Vagina (tissue), 2 donors: ENCODE measurements around the gene DLST. TPM values are rescaled to one million over a fixed set of nuclear protein-coding genes. Genes with fewer than 3 reads are reported as not detected.

Experiments used
- DNase-seq, 2 donors: peaks; one replicate each; pipeline ENCODE4 v3.0.0-alpha.2; 2017; ENCODE audit errors: extremely low spot score in 2 of 2
- H3K27ac ChIP-seq: fragments of 200-600 bp; sonication (generic); one replicate; pipeline ENCODE4 v1.5.1; 2019
- H3K27me3 ChIP-seq: fragments of 200-600 bp; sonication (generic); one replicate; pipeline ENCODE4 v1.5.1; 2019
- H3K36me3 ChIP-seq, 2 donors: fragments of 200-600 bp; sonication (generic); one replicate each; pipeline ENCODE4 v1.5.1; 2017 to 2019
- H3K4me1 ChIP-seq: fragments of 200-600 bp; sonication (generic); one replicate; pipeline ENCODE4 v1.5.1; 2019
- H3K4me3 ChIP-seq, 2 donors: fragments of 200-600 bp; sonication (generic); 1 replicate in 1 of 2; 2 replicates in 1 of 2; pipeline ENCODE4 v1.5.1; 2016 to 2019
- H3K9me3 ChIP-seq: fragments of 200-600 bp; sonication (generic); one replicate; pipeline ENCODE4 v1.5.1; 2019
- POLR2A ChIP-seq, 2 donors: fragments of 450-650 bp; IDR thresholded peaks; one replicate each; pipeline ENCODE4 v1.6.1; 2017; ENCODE audit warnings: antibody characterized with exemption in 2 of 2, mild to moderate bottlenecking in 2 of 2, moderate library complexity in 2 of 2
- POLR2AphosphoS5 ChIP-seq, 2 donors: sonication (generic); formaldehyde crosslinking; IDR thresholded peaks; one replicate each; pipeline ENCODE4 v1.9.0; 2017; ENCODE audit warnings: antibody characterized with exemption in 2 of 2, mild to moderate bottlenecking in 2 of 2, low read depth in 1 of 2; ENCODE audit not compliant: insufficient read depth in 1 of 2
- intact Hi-C: fragments of 100-400 bp; cut with DNase I; formaldehyde crosslinking; loops from one replicate; pipeline ENCODE4 v1.15.1; 2023
- total RNA-seq: library from RNA; depleted of rRNA; stranded (reverse); fragments of >200 nt; gene quantifications from one replicate; pipeline ENCODE4 v1.2.3, GENCODE V29; 2016
- TF ChIP-seq, protein P1 (sequence below), 3 experiments: fragments of 450-650 bp in 2 of 3; fragments of 200-600 bp in 1 of 3; sonication (generic) in 1 of 3; IDR thresholded peaks; one replicate each; pipeline ENCODE4 v1.5.1; 2017 to 2019; ENCODE audit warnings: antibody characterized with exemption in 3 of 3, mild to moderate bottlenecking in 2 of 3, moderate library complexity in 2 of 3

Gene DLST
- total RNA-seq, 1 donor from 2014 or later = 109 TPM

DNA sequence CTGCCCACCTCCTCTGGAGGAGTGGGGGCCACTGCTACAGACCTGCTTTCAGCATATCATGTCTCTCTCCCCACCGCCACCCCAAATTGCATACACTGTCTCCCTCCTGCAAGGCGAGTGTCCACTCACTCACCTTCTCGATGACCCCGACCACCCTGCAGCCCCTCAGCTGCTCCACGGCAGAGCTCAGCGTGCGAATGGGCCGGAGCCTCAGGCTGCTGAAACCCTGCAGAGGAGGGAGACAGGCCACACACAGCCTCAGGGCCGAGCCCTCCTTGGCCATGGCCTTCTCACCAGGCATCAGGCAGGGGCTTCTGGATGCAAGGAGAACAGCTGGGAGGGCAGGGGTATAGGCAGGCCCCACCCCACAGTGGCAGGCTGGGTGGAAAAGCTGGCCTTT lies 36.7 kb downstream of the DLST start:
- H3K36me3 ChIP-seq = no peaks in the 10 kb centered on the region
- no peak for DNase-seq

DNA sequence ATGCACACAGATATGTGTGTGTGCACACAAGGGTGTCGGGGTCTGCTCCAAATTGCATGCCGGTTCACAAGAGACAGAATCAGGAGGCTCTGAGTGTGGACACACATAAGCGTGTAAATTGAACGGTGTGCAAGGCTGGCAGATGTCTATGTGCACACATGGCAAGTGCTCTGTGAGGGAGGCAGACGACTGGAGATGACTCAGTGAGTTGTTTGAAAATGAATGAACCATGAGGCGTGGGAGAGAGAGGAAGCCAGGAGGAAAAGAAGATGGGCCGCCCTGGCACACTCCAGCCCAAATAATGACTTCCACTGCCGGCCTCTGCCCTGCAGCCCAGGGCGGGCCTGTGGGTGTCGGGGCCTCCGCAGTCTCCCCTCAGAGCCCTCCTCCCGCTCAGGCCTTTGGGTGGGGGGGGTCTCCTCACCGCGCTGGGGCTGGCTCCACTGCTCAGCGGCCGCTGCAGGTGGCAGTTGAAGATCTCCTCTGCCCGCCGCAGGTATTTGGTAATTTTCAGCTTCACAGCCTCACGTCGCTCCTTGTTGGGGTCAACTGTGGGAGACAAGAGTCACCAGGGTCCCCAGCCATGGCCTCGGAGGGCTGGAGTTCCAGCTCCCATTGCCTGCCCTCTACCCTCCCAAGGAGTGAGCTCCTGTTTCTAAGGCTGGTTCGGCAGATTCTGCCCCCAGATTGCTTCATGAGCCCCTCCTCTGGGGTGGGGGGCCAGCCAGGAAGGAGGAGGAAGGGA lies 37.9 kb downstream of the DLST start:
- TF ChIP-seq POLR2A (IDR thresholded peaks at IDR 0.05) = no peak
- TF ChIP-seq POLR2AphosphoS5 (IDR thresholded peaks at IDR 0.05; ENCODE audit: insufficient read depth in 1 of 2, low read depth in 1 of 2) = no peak
- TF ChIP-seq, protein P1, sequence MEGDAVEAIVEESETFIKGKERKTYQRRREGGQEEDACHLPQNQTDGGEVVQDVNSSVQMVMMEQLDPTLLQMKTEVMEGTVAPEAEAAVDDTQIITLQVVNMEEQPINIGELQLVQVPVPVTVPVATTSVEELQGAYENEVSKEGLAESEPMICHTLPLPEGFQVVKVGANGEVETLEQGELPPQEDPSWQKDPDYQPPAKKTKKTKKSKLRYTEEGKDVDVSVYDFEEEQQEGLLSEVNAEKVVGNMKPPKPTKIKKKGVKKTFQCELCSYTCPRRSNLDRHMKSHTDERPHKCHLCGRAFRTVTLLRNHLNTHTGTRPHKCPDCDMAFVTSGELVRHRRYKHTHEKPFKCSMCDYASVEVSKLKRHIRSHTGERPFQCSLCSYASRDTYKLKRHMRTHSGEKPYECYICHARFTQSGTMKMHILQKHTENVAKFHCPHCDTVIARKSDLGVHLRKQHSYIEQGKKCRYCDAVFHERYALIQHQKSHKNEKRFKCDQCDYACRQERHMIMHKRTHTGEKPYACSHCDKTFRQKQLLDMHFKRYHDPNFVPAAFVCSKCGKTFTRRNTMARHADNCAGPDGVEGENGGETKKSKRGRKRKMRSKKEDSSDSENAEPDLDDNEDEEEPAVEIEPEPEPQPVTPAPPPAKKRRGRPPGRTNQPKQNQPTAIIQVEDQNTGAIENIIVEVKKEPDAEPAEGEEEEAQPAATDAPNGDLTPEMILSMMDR (IDR thresholded peaks at IDR 0.05) = no peak
- Histone ChIP-seq H3K4me1 (peaks cover 43% of the 10 kb centered on the region), H3K27me3 (no peaks in the 10 kb centered on the region), H3K27ac (no peak overlapping the region), H3K36me3 (no peaks in the 10 kb centered on the region), H3K4me3 (no peak overlapping the region), H3K9me3 (no peaks in the 10 kb centered on the region)
- DNase-seq = no peak
- intact Hi-C loops = loop anchor here (10.0 kb wide), 1 partner anchor 165 kb away; no protein-coding TSS in a partner anchor

More for the DNA sequence above, 36.7 kb downstream of the DLST start:
- H3K4me3 ChIP-seq = no peak overlapping the region
- intact Hi-C loops = loop anchor here (10.0 kb wide), 1 partner anchor 166 kb away; no protein-coding TSS in a partner anchor
- H3K4me1 ChIP-seq = peaks cover 53% of the 10 kb centered on the region
- peak overlapping the region; percentile 9 for H3K27ac ChIP-seq
- H3K9me3 ChIP-seq = no peaks in the 10 kb centered on the region
- TF ChIP-seq POLR2A (IDR thresholded peaks at IDR 0.05) (no peak), POLR2AphosphoS5 (IDR thresholded peaks at IDR 0.05; ENCODE audit: insufficient read depth in 1 of 2, low read depth in 1 of 2) (no peak)
- TF ChIP-seq, protein P1 (IDR thresholded peaks at IDR 0.05) = no peak
- no peaks in the 10 kb centered on the region for H3K27me3 ChIP-seq

GRCh38 chr14:74920281-74920680 lies 38.6 kb downstream of the DLST start:
- H3K27me3 ChIP-seq = no peaks in the 10 kb centered on the region
- intact Hi-C loops = no loop called here
- H3K27ac ChIP-seq = no peak overlapping the region
- TF ChIP-seq, protein P1 (IDR thresholded peaks at IDR 0.05) = no peak
- TF ChIP-seq POLR2AphosphoS5 (IDR thresholded peaks at IDR 0.05; ENCODE audit: insufficient read depth in 1 of 2, low read depth in 1 of 2) = no peak
- TF ChIP-seq POLR2A (IDR thresholded peaks at IDR 0.05) = no peak
- peaks cover 40% of the 10 kb centered on the region for H3K4me1 ChIP-seq
- no peaks in the 10 kb centered on the region for H3K36me3 ChIP-seq
- no peak overlapping the region for H3K4me3 ChIP-seq
- no peaks in the 10 kb centered on the region for H3K9me3 ChIP-seq
- DNase-seq = no peak

GRCh38 chr14:74921053-74921620 lies 39.4 kb downstream of the DLST start:
- H3K4me3 ChIP-seq = no peak overlapping the region
- no peaks in the 10 kb centered on the region for H3K27me3 ChIP-seq
- TF ChIP-seq, protein P1 (IDR thresholded peaks at IDR 0.05) = no peak
- TF ChIP-seq POLR2A (IDR thresholded peaks at IDR 0.05) (no peak), POLR2AphosphoS5 (IDR thresholded peaks at IDR 0.05; ENCODE audit: insufficient read depth in 1 of 2, low read depth in 1 of 2) (no peak)
- no peak overlapping the region for H3K27ac ChIP-seq
- no peaks in the 10 kb centered on the region for H3K9me3 ChIP-seq
- intact Hi-C loops = no loop called here
- H3K36me3 ChIP-seq = no peaks in the 10 kb centered on the region
- peaks cover 35% of the 10 kb centered on the region for H3K4me1 ChIP-seq
- DNase-seq = no peak
